Heart left ventricle (tissue), 13 donors: ENCODE measurements around the gene VPS35L.

Experiments
- CTCF ChIP-seq, 12 donors: fragments of 200-600 bp; sonication (generic) in 4 of 12; IDR thresholded peaks; one replicate each; pipeline versions ENCODE4 v1.5.0 to v1.8.0; 2018 to 2022; ENCODE audit warnings: antibody characterized with exemption in 12 of 12, mild to moderate bottlenecking in 5 of 12
- POLR2A ChIP-seq, 2 donors: fragments of 450-650 bp; IDR thresholded peaks; one replicate each; pipeline ENCODE4 v1.6.1; 2017; ENCODE audit warnings: antibody characterized with exemption in 2 of 2, mild to moderate bottlenecking in 2 of 2, moderate library complexity in 2 of 2
- donor health status: ischemic (EF 13 %, LVEDD 7.1; RV severe dilation, severe dysfunction).
- donor health status: DM: no; HTN: yes; CAD: no.
- donor health status: DM: no; HTN: no; CAD: no.
- donor health status: ischemic (EF 25% LVEDD 6.9; RV normal size, moderate dysfunction).
- donor health status: ischemic (EF 25% LVEDD 5.7; RV mildly dilated, moderate dysfunction).
- donor health status: ischemic (EF 35%, LVEDD 5.7; RV mildly dilated, moderate dysfunction).
- donor health status: nonischemic (EF 11% LVEDD 7.7; RV severe dilation, severe dysfunction).
- donor health status: DM: yes; HTN: yes; CAD: no.
- donor health status: PGD.
- donor health status: ischemic (EF 29% LVEDD 5.4; RV normal size, mild dysfunction).
- donor health status: nonischemic (EF 23%, LVEDD 6.1; RV moderate dilation, normal function).

- TF ChIP-seq CTCF (IDR thresholded peaks at IDR 0.05) (no peak), POLR2A (IDR thresholded peaks at IDR 0.05) (no peak)
Measured at GRCh38 chr16:19522397-19522732, 33.1 kb upstream of the VPS35L start.
